ENCODE data around the gene SH3RF3. TPM values are rescaled to one million over a fixed set of nuclear protein-coding genes. Genes with fewer than 3 reads are reported as not detected.

SH3RF3 gene
- total and polyA plus RNA-seq, 2 of the 13 experiments (the other 11 are each of a cell fraction or from before 2014, with no cell fraction given) = 0.04 TPM; not detected in 1

DNA sequence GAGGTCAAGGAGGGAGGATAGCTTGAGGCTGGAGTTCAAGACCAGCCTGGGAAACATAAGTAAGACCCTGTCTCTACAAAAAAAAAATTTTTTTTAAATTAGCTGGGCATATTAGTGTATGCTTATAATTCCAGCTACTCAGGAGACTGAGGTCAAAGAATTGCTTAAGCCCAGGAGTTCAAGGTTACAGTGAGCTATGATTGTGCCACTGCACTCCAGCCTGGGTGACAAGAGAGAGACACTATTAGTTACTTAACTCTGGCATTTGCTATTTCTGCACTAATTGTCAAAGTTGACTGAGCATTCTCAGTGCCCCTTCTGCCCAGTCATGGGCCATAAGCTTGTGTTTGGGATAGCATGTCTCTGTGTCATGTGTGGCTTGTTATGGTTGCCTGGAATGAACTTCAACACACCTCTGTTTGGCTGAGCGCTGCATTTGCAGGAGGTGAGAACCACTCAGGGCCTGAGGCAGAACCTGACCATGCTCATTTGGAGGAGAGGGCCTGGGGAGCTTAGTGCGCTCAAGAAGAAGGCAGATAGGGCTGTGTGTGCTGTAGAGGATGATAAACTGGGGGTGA, 77.7 kb downstream of the SH3RF3 start (continued):
- no peak for TF ChIP-seq ZNF563 (CRISPR knock-in tag; IDR thresholded peaks at IDR 0.05)
- no peak for TF ChIP-seq NPAS2 (CRISPR knock-in tag; IDR thresholded peaks at IDR 0.05; ENCODE audit: borderline replicate concordance)
- no peak for TF ChIP-seq KLF13 (CRISPR knock-in tag; IDR thresholded peaks at IDR 0.05)
- TF ChIP-seq MED8 (CRISPR knock-in tag; IDR thresholded peaks at IDR 0.05; ENCODE audit: insufficient replicate concordance) = no peak
- TF ChIP-seq ZSCAN12 (CRISPR knock-in tag; IDR thresholded peaks at IDR 0.05) = no peak
- TF ChIP-seq TBL1XR1 (IDR thresholded peaks at IDR 0.05; ENCODE audit: borderline replicate concordance, low read length, partially characterized antibody) = no peak
- peak in 1 of 2 experiments; percentile 19; a peak in 1 of 4 replicates for TF ChIP-seq NR2F1 (CRISPR knock-in tag; IDR thresholded peaks at IDR 0.05)
- TF ChIP-seq ZFYVE20 (CRISPR knock-in tag; IDR thresholded peaks at IDR 0.05; ENCODE audit: borderline replicate concordance, low read depth) = no peak
- TF ChIP-seq, protein P1, sequence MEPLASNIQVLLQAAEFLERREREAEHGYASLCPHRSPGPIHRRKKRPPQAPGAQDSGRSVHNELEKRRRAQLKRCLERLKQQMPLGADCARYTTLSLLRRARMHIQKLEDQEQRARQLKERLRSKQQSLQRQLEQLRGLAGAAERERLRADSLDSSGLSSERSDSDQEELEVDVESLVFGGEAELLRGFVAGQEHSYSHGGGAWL (CRISPR knock-in tag; IDR thresholded peaks at IDR 0.05) = no peak
- TF ChIP-seq ZFP90 (CRISPR knock-in tag; IDR thresholded peaks at IDR 0.05; ENCODE audit: borderline replicate concordance) = peak; percentile 95
- TF ChIP-seq, protein P2, sequence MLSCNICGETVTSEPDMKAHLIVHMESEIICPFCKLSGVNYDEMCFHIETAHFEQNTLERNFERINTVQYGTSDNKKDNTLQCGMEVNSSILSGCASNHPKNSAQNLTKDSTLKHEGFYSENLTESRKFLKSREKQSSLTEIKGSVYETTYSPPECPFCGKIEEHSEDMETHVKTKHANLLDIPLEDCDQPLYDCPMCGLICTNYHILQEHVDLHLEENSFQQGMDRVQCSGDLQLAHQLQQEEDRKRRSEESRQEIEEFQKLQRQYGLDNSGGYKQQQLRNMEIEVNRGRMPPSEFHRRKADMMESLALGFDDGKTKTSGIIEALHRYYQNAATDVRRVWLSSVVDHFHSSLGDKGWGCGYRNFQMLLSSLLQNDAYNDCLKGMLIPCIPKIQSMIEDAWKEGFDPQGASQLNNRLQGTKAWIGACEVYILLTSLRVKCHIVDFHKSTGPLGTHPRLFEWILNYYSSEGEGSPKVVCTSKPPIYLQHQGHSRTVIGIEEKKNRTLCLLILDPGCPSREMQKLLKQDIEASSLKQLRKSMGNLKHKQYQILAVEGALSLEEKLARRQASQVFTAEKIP (CRISPR knock-in tag; IDR thresholded peaks at IDR 0.05; ENCODE audit: borderline replicate concordance) = no peak
- no peak for TF ChIP-seq SATB2 (CRISPR knock-in tag; IDR thresholded peaks at IDR 0.05)
- TF ChIP-seq ARID2 (CRISPR knock-in tag; IDR thresholded peaks at IDR 0.05; ENCODE audit: borderline replicate concordance) = no peak
- TF ChIP-seq, protein P3, sequence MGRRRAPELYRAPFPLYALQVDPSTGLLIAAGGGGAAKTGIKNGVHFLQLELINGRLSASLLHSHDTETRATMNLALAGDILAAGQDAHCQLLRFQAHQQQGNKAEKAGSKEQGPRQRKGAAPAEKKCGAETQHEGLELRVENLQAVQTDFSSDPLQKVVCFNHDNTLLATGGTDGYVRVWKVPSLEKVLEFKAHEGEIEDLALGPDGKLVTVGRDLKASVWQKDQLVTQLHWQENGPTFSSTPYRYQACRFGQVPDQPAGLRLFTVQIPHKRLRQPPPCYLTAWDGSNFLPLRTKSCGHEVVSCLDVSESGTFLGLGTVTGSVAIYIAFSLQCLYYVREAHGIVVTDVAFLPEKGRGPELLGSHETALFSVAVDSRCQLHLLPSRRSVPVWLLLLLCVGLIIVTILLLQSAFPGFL (CRISPR knock-in tag; IDR thresholded peaks at IDR 0.05) = no peak
- TF ChIP-seq, protein P4, sequence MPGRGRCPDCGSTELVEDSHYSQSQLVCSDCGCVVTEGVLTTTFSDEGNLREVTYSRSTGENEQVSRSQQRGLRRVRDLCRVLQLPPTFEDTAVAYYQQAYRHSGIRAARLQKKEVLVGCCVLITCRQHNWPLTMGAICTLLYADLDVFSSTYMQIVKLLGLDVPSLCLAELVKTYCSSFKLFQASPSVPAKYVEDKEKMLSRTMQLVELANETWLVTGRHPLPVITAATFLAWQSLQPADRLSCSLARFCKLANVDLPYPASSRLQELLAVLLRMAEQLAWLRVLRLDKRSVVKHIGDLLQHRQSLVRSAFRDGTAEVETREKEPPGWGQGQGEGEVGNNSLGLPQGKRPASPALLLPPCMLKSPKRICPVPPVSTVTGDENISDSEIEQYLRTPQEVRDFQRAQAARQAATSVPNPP (CRISPR knock-in tag; IDR thresholded peaks at IDR 0.05) = no peak
- no peak for TF ChIP-seq ZNF777 (CRISPR knock-in tag; IDR thresholded peaks at IDR 0.05)
- TF ChIP-seq ZNF879 (CRISPR knock-in tag; IDR thresholded peaks at IDR 0.05) = no peak
- no peak for TF ChIP-seq TCF12 (IDR thresholded peaks at IDR 0.05)
- no peak for TF ChIP-seq TCF12 (CRISPR knock-in tag; IDR thresholded peaks at IDR 0.05)
- TF ChIP-seq ZNF556 (CRISPR knock-in tag; IDR thresholded peaks at IDR 0.05; ENCODE audit: borderline replicate concordance) = no peak
